GM21529 (cell line): ENCODE data around the gene ST7L.
"Not testable (repeated sequence)": the region's sequence is repeated elsewhere in the genome, so short reads cannot be mapped to it uniquely, and the experiment has no call there.

Experiments
- ATAC-seq: cut with Tn5 transposase; IDR thresholded peaks from one replicate; pipeline ENCODE4 v1.9.1; 2021; ENCODE audit not compliant: unreplicated experiment

The ST7L gene

GRCh38 chr1:112618721-112619517, at the start of gene ST7L:
Gene ST7L, minus strand, starts transcription at chr1:112619141. Its CDS starts 28 bp downstream, at chr1:112619113.
- ATAC-seq, result no peak

- no peak for ATAC-seq
These were observed 48.0 kb upstream of the ST7L start for GRCh38 chr1:112666946-112667345.

- ATAC-seq, result no peak
These were observed 46.9 kb upstream of the ST7L start for GRCh38 chr1:112665857-112666256.

- ATAC-seq, result no peak
These were observed 32.3 kb upstream of the ST7L start for GRCh38 chr1:112651205-112651604.

GRCh38 chr1:112646225-112646624, 27.3 kb upstream of the ST7L start:
- ATAC-seq, result no peak

GRCh38 chr1:112643080-112643479, 24.1 kb upstream of the ST7L start:
- no peak for ATAC-seq

GRCh38 chr1:112640437-112640836, 21.5 kb upstream of the ST7L start:
- ATAC-seq, result not testable (repeated sequence)

GRCh38 chr1:112638110-112638428, 19.1 kb upstream of the ST7L start:
- no peak for ATAC-seq

GRCh38 chr1:112637254-112638109, 18.5 kb upstream of the ST7L start:
- no peak for ATAC-seq

- no peak for ATAC-seq
These were observed 17.8 kb upstream of the ST7L start for GRCh38 chr1:112636597-112637253.

- no peak for ATAC-seq
These were observed 17.1 kb upstream of the ST7L start for GRCh38 chr1:112636056-112636455.

- no peak for ATAC-seq
These were observed 15.4 kb upstream of the ST7L start for GRCh38 chr1:112634367-112634766.

- no peak for ATAC-seq
These were observed 14.7 kb upstream of the ST7L start for GRCh38 chr1:112633628-112634027.

- no peak for ATAC-seq
These were observed 10.3 kb upstream of the ST7L start for GRCh38 chr1:112629256-112629655.

- ATAC-seq, result no peak
These were observed 9.6 kb upstream of the ST7L start for GRCh38 chr1:112628516-112628915.

- no peak for ATAC-seq
These were observed 7.9 kb upstream of the ST7L start for GRCh38 chr1:112626887-112627286.

GRCh38 chr1:112626193-112626592, 7.3 kb upstream of the ST7L start:
- no peak for ATAC-seq

- ATAC-seq, result no peak
These were observed 6.8 kb upstream of the ST7L start for GRCh38 chr1:112625696-112626095.

- ATAC-seq, result not testable (repeated sequence)
These were observed 5.6 kb upstream of the ST7L start for GRCh38 chr1:112624493-112624892.

GRCh38 chr1:112620377-112620695, 1.4 kb upstream of the ST7L start:
- no peak for ATAC-seq

- ATAC-seq, result peak; percentile 83
These were observed 806 bp upstream of the ST7L start, which contains the start of gene CAPZA1 for GRCh38 chr1:112619518-112620376. Gene CAPZA1, plus strand, starts transcription at chr1:112619832. Its CDS starts 13 bp downstream, at chr1:112619845.
